ENCODE measurements around the gene ELOVL7. TPM values are rescaled to one million over a fixed set of nuclear protein-coding genes. Genes with fewer than 3 reads are reported as not detected.

ELOVL7 gene
- total RNA-seq, 1 donor from 2014 or later, result 41.8 TPM

GRCh38 chr5:60763061-60763460 is 81.0 kb downstream of the ELOVL7 start:
- no peak for DNase-seq (ENCODE audit: low spot score in 2 of 2)
- no peak for TF ChIP-seq CTCF (IDR thresholded peaks at IDR 0.05)

GRCh38 chr5:60754495-60754894 is 89.6 kb downstream of the ELOVL7 start:
- Histone ChIP-seq H3K27me3 (no peaks in the 10 kb centered on the region), H3K9me3 (no peaks in the 10 kb centered on the region), H3K27ac (no peak overlapping the region), H3K36me3 (no peaks in the 10 kb centered on the region), H3K4me3 (no peak overlapping the region), H3K4me1 (no peaks in the 10 kb centered on the region)
- no peak for DNase-seq (ENCODE audit: low spot score in 2 of 2)
- no peak for TF ChIP-seq CTCF (IDR thresholded peaks at IDR 0.05)
- intact Hi-C loops (cut with DNase I), result no loop called here

More at GRCh38 chr5:60763061-60763460, 81.0 kb downstream of the ELOVL7 start:
- no peak overlapping the region for H3K4me3 ChIP-seq
- H3K27ac ChIP-seq, result no peak overlapping the region
- no peaks in the 10 kb centered on the region for H3K27me3 ChIP-seq
- intact Hi-C loops (cut with DNase I), result no loop called here
- H3K36me3 ChIP-seq, result no peaks in the 10 kb centered on the region
- H3K9me3 ChIP-seq, result no peaks in the 10 kb centered on the region
- no peaks in the 10 kb centered on the region for H3K4me1 ChIP-seq

- no peak for DNase-seq (ENCODE audit: low spot score in 2 of 2)
- Histone ChIP-seq H3K36me3 (no peaks in the 10 kb centered on the region), H3K27ac (no peak overlapping the region), H3K4me1 (no peaks in the 10 kb centered on the region), H3K27me3 (no peaks in the 10 kb centered on the region), H3K9me3 (peaks cover 0 to 24% of the 10 kb centered on the region in 2 donors), H3K4me3 (no peak overlapping the region)
- no peak for TF ChIP-seq CTCF (IDR thresholded peaks at IDR 0.05)
- intact Hi-C loops (cut with DNase I), result no loop called here
Observed at GRCh38 chr5:60744682-60745081, 99.4 kb downstream of the ELOVL7 start.

GRCh38 chr5:60743511-60744314 is 100.4 kb downstream of the ELOVL7 start:
- peaks cover 0 to 21% of the 10 kb centered on the region in 2 donors for H3K9me3 ChIP-seq
- no peak overlapping the region for H3K27ac ChIP-seq
- H3K4me1 ChIP-seq, result no peaks in the 10 kb centered on the region
- intact Hi-C loops (cut with DNase I), result no loop called here
- no peak for TF ChIP-seq CTCF (IDR thresholded peaks at IDR 0.05)
- no peak overlapping the region for H3K4me3 ChIP-seq
- no peaks in the 10 kb centered on the region for H3K27me3 ChIP-seq
- no peaks in the 10 kb centered on the region for H3K36me3 ChIP-seq
- DNase-seq (ENCODE audit: low spot score in 2 of 2), result no peak

- Histone ChIP-seq H3K36me3 (no peaks in the 10 kb centered on the region), H3K27me3 (no peaks in the 10 kb centered on the region), H3K4me3 (no peak overlapping the region), H3K9me3 (peaks cover 0 to 21% of the 10 kb centered on the region in 2 donors), H3K4me1 (no peaks in the 10 kb centered on the region), H3K27ac (no peak overlapping the region)
- no peak for TF ChIP-seq CTCF (IDR thresholded peaks at IDR 0.05)
- intact Hi-C loops (cut with DNase I), result no loop called here
- DNase-seq (ENCODE audit: low spot score in 2 of 2), result no peak
Observed at GRCh38 chr5:60740322-60740721, 103.7 kb downstream of the ELOVL7 start.

Measured in ascending aorta (tissue), 2 donors.